ENCODE data around the gene PUM2. TPM values are rescaled to one million over a fixed set of nuclear protein-coding genes. Genes with fewer than 3 reads are reported as not detected.

Gene PUM2
- total and polyA plus RNA-seq, 2 of the 13 experiments (the other 11 are each of a cell fraction or from before 2014, with no cell fraction given) = 69.6 to 69.8 TPM

GRCh38 chr2:20225294-20226151, 125.1 kb downstream of the PUM2 start (continued):
- TF ChIP-seq MXD4 (CRISPR knock-in tag; IDR thresholded peaks at IDR 0.05) (peak; percentile 9; the same call in 1 of the 2 replicates), ZBTB26 (CRISPR knock-in tag; IDR thresholded peaks at IDR 0.05; ENCODE audit: borderline replicate concordance) (0 out of 2 replicates have a peak, but pooled peaks have one; percentile 34), ZSCAN31 (CRISPR knock-in tag; IDR thresholded peaks at IDR 0.05; ENCODE audit: low read depth) (peak; percentile 21; the same call in 1 of the 2 replicates), ZNF430 (CRISPR knock-in tag; IDR thresholded peaks at IDR 0.05) (peak; percentile 34; the same call in 1 of the 2 replicates), NRL (CRISPR knock-in tag; IDR thresholded peaks at IDR 0.05; ENCODE audit: borderline replicate concordance) (peak; percentile 58; the same call in 1 of the 2 replicates), ZNF138 (CRISPR knock-in tag; IDR thresholded peaks at IDR 0.05; ENCODE audit: low read depth) (no peak), ETV5 (CRISPR knock-in tag; IDR thresholded peaks at IDR 0.05; ENCODE audit: borderline replicate concordance) (peak; percentile 29; the same call in 1 of the 2 replicates), FOXO4 (CRISPR knock-in tag; conservative IDR thresholded peaks at IDR 0.05) (no peak), ZNF691 (CRISPR knock-in tag; IDR thresholded peaks at IDR 0.05; ENCODE audit: borderline replicate concordance, low read depth) (peak; percentile 89; the same call in 1 of the 2 replicates), NONO (IDR thresholded peaks at IDR 0.05) (no peak), NONO (CRISPR knock-in tag; conservative IDR thresholded peaks at IDR 0.05) (peak; percentile 89), FOXP1 (IDR thresholded peaks at IDR 0.05) (no peak), FOXP1 (CRISPR knock-in tag; IDR thresholded peaks at IDR 0.05) (no peak), MTF1 (CRISPR knock-in tag; IDR thresholded peaks at IDR 0.05) (no peak), ZNF776 (CRISPR knock-in tag; IDR thresholded peaks at IDR 0.05) (peak; percentile 54; the same call in 1 of the 2 replicates), HIC2 (CRISPR knock-in tag; IDR thresholded peaks at IDR 0.05; ENCODE audit: low read depth) (peak; percentile 78), IRF2 (CRISPR knock-in tag; IDR thresholded peaks at IDR 0.05) (peak; percentile 52; the same call in 1 of the 2 replicates)
- TF ChIP-seq, protein P1, sequence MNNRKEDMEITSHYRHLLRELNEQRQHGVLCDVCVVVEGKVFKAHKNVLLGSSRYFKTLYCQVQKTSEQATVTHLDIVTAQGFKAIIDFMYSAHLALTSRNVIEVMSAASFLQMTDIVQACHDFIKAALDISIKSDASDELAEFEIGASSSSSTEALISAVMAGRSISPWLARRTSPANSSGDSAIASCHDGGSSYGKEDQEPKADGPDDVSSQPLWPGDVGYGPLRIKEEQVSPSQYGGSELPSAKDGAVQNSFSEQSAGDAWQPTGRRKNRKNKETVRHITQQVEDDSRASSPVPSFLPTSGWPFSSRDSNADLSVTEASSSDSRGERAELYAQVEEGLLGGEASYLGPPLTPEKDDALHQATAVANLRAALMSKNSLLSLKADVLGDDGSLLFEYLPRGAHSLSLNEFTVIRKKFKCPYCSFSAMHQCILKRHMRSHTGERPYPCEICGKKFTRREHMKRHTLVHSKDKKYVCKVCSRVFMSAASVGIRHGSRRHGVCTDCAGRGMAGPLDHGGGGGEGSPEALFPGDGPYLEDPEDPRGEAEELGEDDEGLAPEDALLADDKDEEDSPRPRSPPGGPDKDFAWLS (CRISPR knock-in tag; IDR thresholded peaks at IDR 0.05; ENCODE audit: borderline replicate concordance) = peak; percentile 54; the same call in 1 of the 2 replicates
- TF ChIP-seq, protein P2, sequence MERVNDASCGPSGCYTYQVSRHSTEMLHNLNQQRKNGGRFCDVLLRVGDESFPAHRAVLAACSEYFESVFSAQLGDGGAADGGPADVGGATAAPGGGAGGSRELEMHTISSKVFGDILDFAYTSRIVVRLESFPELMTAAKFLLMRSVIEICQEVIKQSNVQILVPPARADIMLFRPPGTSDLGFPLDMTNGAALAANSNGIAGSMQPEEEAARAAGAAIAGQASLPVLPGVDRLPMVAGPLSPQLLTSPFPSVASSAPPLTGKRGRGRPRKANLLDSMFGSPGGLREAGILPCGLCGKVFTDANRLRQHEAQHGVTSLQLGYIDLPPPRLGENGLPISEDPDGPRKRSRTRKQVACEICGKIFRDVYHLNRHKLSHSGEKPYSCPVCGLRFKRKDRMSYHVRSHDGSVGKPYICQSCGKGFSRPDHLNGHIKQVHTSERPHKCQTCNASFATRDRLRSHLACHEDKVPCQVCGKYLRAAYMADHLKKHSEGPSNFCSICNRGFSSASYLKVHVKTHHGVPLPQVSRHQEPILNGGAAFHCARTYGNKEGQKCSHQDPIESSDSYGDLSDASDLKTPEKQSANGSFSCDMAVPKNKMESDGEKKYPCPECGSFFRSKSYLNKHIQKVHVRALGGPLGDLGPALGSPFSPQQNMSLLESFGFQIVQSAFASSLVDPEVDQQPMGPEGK (CRISPR knock-in tag; IDR thresholded peaks at IDR 0.05) = peak; percentile 97
